Prostate gland (tissue), 2 donors: ENCODE measurements around the gene CYP46A1.

Experiments used
- POLR2AphosphoS5 ChIP-seq: sonication (generic); formaldehyde crosslinking; IDR thresholded peaks from one replicate; pipeline ENCODE4 v1.6.1; 2017; ENCODE audit warnings: antibody characterized with exemption
- TF ChIP-seq, protein P1 (sequence below), 4 experiments: fragments of 200-600 bp in 2 of 4; fragments of 450-650 bp in 2 of 4; sonication (generic) in 2 of 4; IDR thresholded peaks; 1 replicate in 3 of 4; 2 replicates in 1 of 4; pipeline ENCODE4 v1.5.1; 2016 to 2019; ENCODE audit warnings: antibody characterized with exemption in 4 of 4, mild to moderate bottlenecking in 2 of 4, moderate library complexity in 2 of 4

DNA sequence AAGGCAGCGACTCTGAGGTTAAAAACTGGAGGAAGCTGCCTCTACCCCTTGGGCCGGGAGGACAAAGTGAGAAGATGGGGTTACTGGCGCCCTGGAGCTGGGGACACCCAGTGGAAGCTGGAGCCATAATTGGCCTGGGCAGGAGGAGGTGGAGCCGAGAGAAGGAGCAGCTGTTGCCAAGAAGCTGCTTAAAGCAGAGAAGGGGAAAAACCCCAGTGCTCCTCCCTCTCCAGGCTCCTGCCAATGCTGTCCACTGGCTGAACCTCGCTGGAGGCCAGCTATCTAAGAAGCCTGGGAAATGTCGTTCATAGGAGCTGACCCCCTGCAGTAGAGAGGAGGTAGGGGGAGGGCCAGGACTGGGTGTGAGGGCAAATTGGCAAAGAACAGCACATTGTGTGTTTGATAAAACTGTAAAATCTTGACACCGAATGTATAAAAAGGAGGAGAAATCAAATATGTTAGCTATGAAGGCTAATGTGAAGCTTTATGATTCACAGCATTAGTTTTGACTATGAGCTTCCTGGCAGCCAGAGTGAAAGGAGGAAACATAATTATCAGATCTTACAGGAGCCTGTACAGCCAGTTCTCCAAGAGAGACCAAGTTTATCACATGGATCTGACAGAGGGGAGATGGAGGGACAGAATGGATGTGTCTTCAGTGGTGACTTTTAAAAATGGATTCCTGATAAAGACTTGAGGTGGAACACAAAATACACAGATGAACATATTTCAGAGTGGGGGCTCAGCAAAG is 29.7 kb upstream of the CYP46A1 start:
- TF ChIP-seq POLR2AphosphoS5, result peak; percentile 25
- TF ChIP-seq, protein P1, sequence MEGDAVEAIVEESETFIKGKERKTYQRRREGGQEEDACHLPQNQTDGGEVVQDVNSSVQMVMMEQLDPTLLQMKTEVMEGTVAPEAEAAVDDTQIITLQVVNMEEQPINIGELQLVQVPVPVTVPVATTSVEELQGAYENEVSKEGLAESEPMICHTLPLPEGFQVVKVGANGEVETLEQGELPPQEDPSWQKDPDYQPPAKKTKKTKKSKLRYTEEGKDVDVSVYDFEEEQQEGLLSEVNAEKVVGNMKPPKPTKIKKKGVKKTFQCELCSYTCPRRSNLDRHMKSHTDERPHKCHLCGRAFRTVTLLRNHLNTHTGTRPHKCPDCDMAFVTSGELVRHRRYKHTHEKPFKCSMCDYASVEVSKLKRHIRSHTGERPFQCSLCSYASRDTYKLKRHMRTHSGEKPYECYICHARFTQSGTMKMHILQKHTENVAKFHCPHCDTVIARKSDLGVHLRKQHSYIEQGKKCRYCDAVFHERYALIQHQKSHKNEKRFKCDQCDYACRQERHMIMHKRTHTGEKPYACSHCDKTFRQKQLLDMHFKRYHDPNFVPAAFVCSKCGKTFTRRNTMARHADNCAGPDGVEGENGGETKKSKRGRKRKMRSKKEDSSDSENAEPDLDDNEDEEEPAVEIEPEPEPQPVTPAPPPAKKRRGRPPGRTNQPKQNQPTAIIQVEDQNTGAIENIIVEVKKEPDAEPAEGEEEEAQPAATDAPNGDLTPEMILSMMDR (IDR thresholded peaks at IDR 0.05), result no peak
